OCI-LY7 (cell line): ENCODE results near the gene PPP1R10. TPM values are rescaled to one million over a fixed set of nuclear protein-coding genes. Genes with fewer than 3 reads are reported as not detected.

Source experiments
- BruUV-seq: library from RNA; stranded (reverse); fragments of 400-500 nt; replicated peaks from 2 replicates; lab custom pipeline; 2021; lab: Mats Ljungman, UMichigan
- CTCF ChIA-PET: fragments of 300-600 bp; sonication (Branson Sonifier 250); formaldehyde crosslinking; loops from one replicate; lab custom pipeline; 2022; ENCODE audit warnings: antibody characterized with exemption; ENCODE audit not compliant: unreplicated experiment; lab: Charles Lee
- POLR2A ChIA-PET: fragments of 300-600 bp; sonication (Branson Sonifier 250); formaldehyde crosslinking; loops from one replicate; lab custom pipeline; 2022; ENCODE audit warnings: antibody characterized with exemption; lab: Charles Lee
- DNase-seq: peaks from one replicate; pipeline ENCODE4 v3.0.0-alpha.2; 2015; ENCODE audit warnings: low spot score
- H2AFZ ChIP-seq: fragments of 200-600 bp; sonication (generic), shearing (Covaris generic); 2 replicates; pipeline ENCODE4 v1.6.1; 2014; ENCODE audit warnings: mild to moderate bottlenecking, antibody characterized with exemption, low read length, moderate library complexity
- H3K27ac ChIP-seq: fragments of 200-600 bp; sonication (generic); 2 replicates; pipeline ENCODE4 v1.5.1; 2014; ENCODE audit warnings: mixed run types, low read depth, mild to moderate bottlenecking, moderate library complexity, low read length, inconsistent platforms; ENCODE audit not compliant: poor library complexity, severe bottlenecking
- H3K36me3 ChIP-seq: fragments of 200-600 bp; sonication (generic); 2 replicates; pipeline ENCODE4 v1.6.1; 2014; ENCODE audit warnings: mild to moderate bottlenecking, antibody characterized with exemption, low read length, moderate library complexity, mixed read lengths; ENCODE audit not compliant: insufficient read depth
- H3K4me1 ChIP-seq: fragments of 200-600 bp; sonication (generic); 2 replicates; pipeline ENCODE4 v1.5.1; 2014; ENCODE audit warnings: mild to moderate bottlenecking, low read length; ENCODE audit not compliant: insufficient read depth, poor library complexity, severe bottlenecking
- H3K4me2 ChIP-seq: fragments of 200-600 bp; sonication (generic); 2 replicates; pipeline ENCODE4 v1.6.1; 2014; ENCODE audit warnings: mild to moderate bottlenecking, low read length
- H3K4me3 ChIP-seq: fragments of 200-600 bp; sonication (generic); 2 replicates; pipeline ENCODE4 v1.5.1; 2014; ENCODE audit warnings: mild to moderate bottlenecking, low read depth, low read length; ENCODE audit not compliant: poor library complexity, severe bottlenecking
- H3K79me2 ChIP-seq: fragments of 200-600 bp; sonication (generic); 2 replicates; pipeline ENCODE4 v1.6.1; 2016; ENCODE audit warnings: low read depth, mild to moderate bottlenecking, low read length, moderate library complexity, mixed read lengths; ENCODE audit not compliant: insufficient read depth
- H3K9me2 ChIP-seq: fragments of 200-600 bp; sonication (generic); 2 replicates; pipeline ENCODE4 v1.6.1; 2016; ENCODE audit warnings: mild to moderate bottlenecking, low read length, mixed read lengths; ENCODE audit not compliant: insufficient read depth
- H3K9me3 ChIP-seq: fragments of 200-600 bp; sonication (generic); 2 replicates; pipeline ENCODE4 v1.6.1; 2014; ENCODE audit warnings: mild to moderate bottlenecking, mixed run types, low read length, mixed read lengths
- H4K20me1 ChIP-seq: fragments of 200-600 bp; sonication (generic); 2 replicates; pipeline ENCODE4 v1.6.1; 2014; ENCODE audit warnings: mild to moderate bottlenecking, antibody characterized with exemption, low read length, moderate library complexity, mixed read lengths; ENCODE audit not compliant: insufficient read depth
- EZH2phosphoT487 ChIP-seq: fragments of 200-600 bp; sonication (generic); IDR thresholded peaks from 2 replicates; pipeline ENCODE4 v1.6.1; 2018; ENCODE audit warnings: low read depth, borderline replicate concordance, mild to moderate bottlenecking, mixed run types, antibody characterized with exemption, low read length, moderate library complexity, mixed read lengths
- intact Hi-C: fragments of 100-400 bp; cut with micrococcal nuclease; formaldehyde crosslinking; loops from one replicate; pipeline ENCODE4 v1.10.0; 2022; ENCODE audit not compliant: unreplicated experiment
- microRNA-seq: library from miRNA; unstranded; fragments of <30 nt; microRNA quantifications from one replicate; pipeline ENCODE4 v1.2.0, GENCODE V29; 2022; ENCODE audit warnings: borderline replicate concordance
- small RNA-seq: library from RNA; depleted of rRNA; stranded (forward); fragments of <200 nt; gene quantifications from one replicate; pipeline ENCODE3, GENCODE V24; 2014
- total RNA-seq, 2 experiments: library from RNA; depleted of rRNA in 1 of 2; stranded (reverse); fragments of >200 nt in 1 of 2; shearing (Covaris generic) in 1 of 2; gene quantifications; 2 replicates each; pipeline ENCODE4 v1.2.3, GENCODE V29; 2014 to 2022
- TF ChIP-seq, protein P1 (sequence below): fragments of 200-600 bp; sonication (generic); conservative IDR thresholded peaks from 2 replicates; pipeline ENCODE4 v1.5.1; 2014; ENCODE audit warnings: mild to moderate bottlenecking, antibody characterized with exemption, low read length, moderate library complexity, mixed read lengths

PPP1R10 gene
- total RNA-seq, 2 experiments from 2014 or later = 126 to 155 TPM

DNA sequence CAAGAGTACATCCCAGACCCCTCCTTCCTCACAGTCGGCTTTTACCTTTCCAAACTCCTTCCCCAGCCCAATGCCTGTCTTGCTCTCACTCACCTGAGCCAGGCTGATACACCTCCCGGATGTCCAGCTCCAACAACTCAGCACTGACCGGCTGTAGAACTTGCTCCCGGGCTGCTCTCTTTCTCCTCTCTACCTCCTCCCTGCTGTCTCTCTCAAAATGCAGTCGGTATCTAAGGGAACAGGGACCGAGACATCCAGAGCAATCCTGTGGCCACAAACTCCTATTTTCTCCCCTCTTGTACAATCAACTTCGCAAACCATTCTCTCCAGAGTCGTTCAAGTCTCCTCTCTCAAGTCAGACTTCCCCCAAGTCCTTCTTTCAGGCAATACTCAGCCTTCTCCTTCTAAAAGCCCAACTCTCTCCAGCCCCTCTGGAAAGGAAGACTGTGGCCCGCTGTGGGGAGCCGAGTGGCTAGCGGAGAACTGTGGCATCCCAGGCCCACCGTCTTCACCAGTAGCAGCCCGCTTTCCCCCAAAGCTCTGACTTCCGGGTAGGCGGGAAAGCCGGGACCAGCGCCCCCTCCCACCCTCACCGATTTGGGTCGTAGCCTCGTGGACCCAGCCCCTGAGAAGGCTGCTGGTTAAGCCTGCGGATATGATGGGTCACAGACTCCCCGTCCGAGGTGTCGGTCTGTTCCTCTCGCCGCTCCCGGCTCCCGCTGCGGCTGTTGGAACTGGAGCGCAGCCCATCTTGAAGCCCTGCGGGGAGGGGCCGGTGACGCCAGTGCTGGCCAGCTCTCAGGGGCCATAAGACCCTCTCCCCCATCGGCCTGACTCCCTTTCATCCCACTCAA, 61.9 kb downstream of the PPP1R10 start:
- H3K36me3 ChIP-seq = peaks cover 64% of the 10 kb centered on the region
- ChIA-PET POLR2A (interaction anchor here (0.6 to 1.9 kb wide), 2 partner anchors 10 to 16 kb away, joined by 3 to 6 read pairs; partner anchors contain the start of gene ABCF1), CTCF (no interaction called here)
- H3K79me2 ChIP-seq = peaks cover 37% of the 10 kb centered on the region
- peaks cover 18% of the 10 kb centered on the region for H3K4me1 ChIP-seq
- intact Hi-C loops = loop anchor here (5.0 kb wide), 3 partner anchors 167 to 352 kb away; partner anchors contain the start of genes FLOT1, GTF2H4, IER3 and TUBB
- TF ChIP-seq, protein P1, sequence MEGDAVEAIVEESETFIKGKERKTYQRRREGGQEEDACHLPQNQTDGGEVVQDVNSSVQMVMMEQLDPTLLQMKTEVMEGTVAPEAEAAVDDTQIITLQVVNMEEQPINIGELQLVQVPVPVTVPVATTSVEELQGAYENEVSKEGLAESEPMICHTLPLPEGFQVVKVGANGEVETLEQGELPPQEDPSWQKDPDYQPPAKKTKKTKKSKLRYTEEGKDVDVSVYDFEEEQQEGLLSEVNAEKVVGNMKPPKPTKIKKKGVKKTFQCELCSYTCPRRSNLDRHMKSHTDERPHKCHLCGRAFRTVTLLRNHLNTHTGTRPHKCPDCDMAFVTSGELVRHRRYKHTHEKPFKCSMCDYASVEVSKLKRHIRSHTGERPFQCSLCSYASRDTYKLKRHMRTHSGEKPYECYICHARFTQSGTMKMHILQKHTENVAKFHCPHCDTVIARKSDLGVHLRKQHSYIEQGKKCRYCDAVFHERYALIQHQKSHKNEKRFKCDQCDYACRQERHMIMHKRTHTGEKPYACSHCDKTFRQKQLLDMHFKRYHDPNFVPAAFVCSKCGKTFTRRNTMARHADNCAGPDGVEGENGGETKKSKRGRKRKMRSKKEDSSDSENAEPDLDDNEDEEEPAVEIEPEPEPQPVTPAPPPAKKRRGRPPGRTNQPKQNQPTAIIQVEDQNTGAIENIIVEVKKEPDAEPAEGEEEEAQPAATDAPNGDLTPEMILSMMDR = peak; percentile 30; the same call in 1 of the 2 replicates
- no peak for TF ChIP-seq EZH2phosphoT487
- peak overlapping the region; percentile 70; the same call in 1 of the 2 replicates for H2AFZ ChIP-seq
- no peaks in the 10 kb centered on the region for H3K9me3 ChIP-seq
- peak overlapping the region; percentile 81 for H3K4me2 ChIP-seq
- no peaks in the 10 kb centered on the region for H3K9me2 ChIP-seq
- DNase-seq = peak; percentile 44
- H4K20me1 ChIP-seq = peaks cover 12% of the 10 kb centered on the region
- H3K4me3 ChIP-seq = peak overlapping the region; percentile 84
- H3K27ac ChIP-seq = peak overlapping the region; percentile 89
- no TSS peak for BruUV-seq

DNA sequence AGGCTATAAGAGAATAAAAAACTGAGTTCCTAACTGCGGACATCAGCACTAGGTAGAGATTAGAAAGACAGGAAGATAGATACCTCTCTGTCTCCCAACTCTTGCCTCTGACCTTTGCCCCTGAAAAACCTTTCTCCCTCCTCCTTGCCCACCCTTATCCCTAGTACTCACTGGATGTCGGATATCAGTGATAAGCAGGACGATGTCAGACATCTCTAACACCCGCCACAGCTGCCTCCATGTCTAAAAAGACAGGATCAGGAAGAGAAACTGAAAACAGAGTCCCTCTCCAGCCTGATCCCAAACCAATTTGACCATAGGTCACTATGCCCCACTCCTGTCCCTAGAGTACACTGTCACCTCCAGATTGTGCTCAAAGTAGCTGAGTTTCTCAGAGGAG, 62.6 kb downstream of the PPP1R10 start:
- TF ChIP-seq EZH2phosphoT487 = no peak
- TF ChIP-seq, protein P1 = no peak
- no peak for DNase-seq

More for the DNA sequence above, 62.6 kb downstream of the PPP1R10 start:
- Histone ChIP-seq H3K36me3 (peaks cover 62% of the 10 kb centered on the region), H3K9me3 (no peaks in the 10 kb centered on the region), H4K20me1 (peaks cover 12% of the 10 kb centered on the region), H3K27ac (no peak overlapping the region), H3K4me1 (peaks cover 18% of the 10 kb centered on the region), H3K79me2 (peaks cover 30% of the 10 kb centered on the region), H3K4me3 (peak overlapping the region; percentile 84), H3K4me2 (peak overlapping the region; percentile 81), H2AFZ (no peak overlapping the region), H3K9me2 (no peaks in the 10 kb centered on the region)
- ChIA-PET CTCF (no interaction called here), POLR2A (interaction anchor here (0.6 to 1.9 kb wide), 2 partner anchors 10 to 17 kb away, joined by 3 to 6 read pairs; partner anchors contain the start of gene ABCF1)
- BruUV-seq = no TSS peak
- intact Hi-C loops = no loop called here

Small RNAs within 50 kb of the gene (microRNA-seq; reads per million reads assigned to microRNA genes)
- gene MIR877 = 121 reads per million, percentile 59 among the genes with 10 or more reads in this experiment

Small RNAs within 50 kb of the gene (small RNA-seq; reads per million reads assigned to genes)
- 0.26 reads per million for gene MIR877

Other genes starting within 250 kb of the PPP1R10 start
- 131 and 156 TPM in 2 replicates for gene HLA-E, start 127.7 kb downstream of the PPP1R10 start, total RNA-seq (2014; rRNA removed; shearing (Covaris generic))
- gene HLA-E, start 127.7 kb downstream of the PPP1R10 start, total RNA-seq (2022) = 123 and 151 TPM in 2 replicates
- 51.2 and 66.4 TPM in 2 replicates for gene GNL1, start 60.8 kb downstream of the PPP1R10 start, total RNA-seq (2014; rRNA removed; shearing (Covaris generic))
- 114 and 116 TPM in 2 replicates for gene GNL1, start 60.8 kb downstream of the PPP1R10 start, total RNA-seq (2022)
- gene PRR3, start 59.9 kb downstream of the PPP1R10 start, total RNA-seq (2014; rRNA removed; shearing (Covaris generic)) = 16.7 and 25.2 TPM in 2 replicates
- 34.9 and 36.3 TPM in 2 replicates for gene PRR3, start 59.9 kb downstream of the PPP1R10 start, total RNA-seq (2022)
- 53.0 and 126 TPM in 2 replicates for gene ABCF1, start 45.8 kb downstream of the PPP1R10 start, total RNA-seq (2014; rRNA removed; shearing (Covaris generic))
- 83.1 and 86.7 TPM in 2 replicates for gene ABCF1, start 45.8 kb downstream of the PPP1R10 start, total RNA-seq (2022)
- 44.2 and 59.0 TPM in 2 replicates for gene MRPS18B, start 597 bp upstream of the PPP1R10 start, total RNA-seq (2014; rRNA removed; shearing (Covaris generic))
- gene MRPS18B, start 597 bp upstream of the PPP1R10 start, total RNA-seq (2022) = 77.3 and 79.6 TPM in 2 replicates
- 4.7 and 10.4 TPM in 2 replicates for gene ATAT1, start 9.6 kb upstream of the PPP1R10 start, total RNA-seq (2014; rRNA removed; shearing (Covaris generic))
- 17.8 and 19.6 TPM in 2 replicates for gene ATAT1, start 9.6 kb upstream of the PPP1R10 start, total RNA-seq (2022)
- gene C6orf136, start 29.9 kb upstream of the PPP1R10 start, total RNA-seq (2014; rRNA removed; shearing (Covaris generic)) = 9.1 and 14.7 TPM in 2 replicates
- gene C6orf136, start 29.9 kb upstream of the PPP1R10 start, total RNA-seq (2022) = 26.7 and 29.5 TPM in 2 replicates
- 27.1 and 30.5 TPM in 2 replicates for gene DHX16, start 55.8 kb upstream of the PPP1R10 start, total RNA-seq (2014; rRNA removed; shearing (Covaris generic))
- gene DHX16, start 55.8 kb upstream of the PPP1R10 start, total RNA-seq (2022) = 32.1 and 37.5 TPM in 2 replicates
- gene PPP1R18, start 69.4 kb upstream of the PPP1R10 start, total RNA-seq (2014; rRNA removed; shearing (Covaris generic)) = 65.2 and 66.9 TPM in 2 replicates
- gene PPP1R18, start 69.4 kb upstream of the PPP1R10 start, total RNA-seq (2022) = 106 and 109 TPM in 2 replicates
- 13.6 and 18.6 TPM in 2 replicates for gene NRM, start 73.7 kb upstream of the PPP1R10 start, total RNA-seq (2014; rRNA removed; shearing (Covaris generic))
- 36.7 and 44.0 TPM in 2 replicates for gene NRM, start 73.7 kb upstream of the PPP1R10 start, total RNA-seq (2022)
- 35.0 and 41.6 TPM in 2 replicates for gene MDC1, start 100.0 kb upstream of the PPP1R10 start, total RNA-seq (2014; rRNA removed; shearing (Covaris generic))
- gene MDC1, start 100.0 kb upstream of the PPP1R10 start, total RNA-seq (2022) = 107 and 133 TPM in 2 replicates
- gene TUBB, start 103.1 kb upstream of the PPP1R10 start, total RNA-seq (2014; rRNA removed; shearing (Covaris generic)) = 1,287 and 1,346 TPM in 2 replicates
- gene TUBB, start 103.1 kb upstream of the PPP1R10 start, total RNA-seq (2022) = 1,244 and 1,350 TPM in 2 replicates
- 66.7 and 70.7 TPM in 2 replicates for gene FLOT1, start 125.4 kb upstream of the PPP1R10 start, total RNA-seq (2014; rRNA removed; shearing (Covaris generic))
- gene FLOT1, start 125.4 kb upstream of the PPP1R10 start, total RNA-seq (2022) = 108 and 117 TPM in 2 replicates
- 0.51 and 2.8 TPM in 2 replicates for gene IER3, start 127.3 kb upstream of the PPP1R10 start, total RNA-seq (2014; rRNA removed; shearing (Covaris generic))
- 1.3 and 1.6 TPM in 2 replicates for gene IER3, start 127.3 kb upstream of the PPP1R10 start, total RNA-seq (2022)